Measurements from ENCODE around the gene RPSA.
"Not testable (repeated sequence)": the region's sequence is repeated elsewhere in the genome, so short reads cannot be mapped to it uniquely, and the experiment has no call there.

The RPSA gene

DNA sequence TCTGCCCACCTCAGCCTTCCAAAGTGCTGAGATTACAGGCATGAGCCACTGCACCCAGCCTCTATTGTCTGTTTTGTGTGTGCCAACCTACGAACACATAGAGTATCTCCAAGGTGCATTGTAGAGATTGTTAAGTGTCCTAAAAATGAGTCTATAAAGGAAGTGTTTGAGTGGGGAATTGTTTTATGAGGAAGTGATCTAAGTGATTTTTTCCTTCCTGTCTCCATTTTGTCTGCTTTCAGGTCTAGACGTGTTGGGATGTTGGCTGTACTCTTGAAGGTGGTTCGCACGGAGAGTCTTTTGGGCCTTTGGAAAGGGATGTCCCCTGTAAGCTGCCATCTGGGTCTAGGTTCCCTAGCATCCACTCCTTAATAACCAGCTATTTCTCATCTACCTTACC lies 16.3 kb upstream of the RPSA start:
- DNase-seq = no peak

DNA sequence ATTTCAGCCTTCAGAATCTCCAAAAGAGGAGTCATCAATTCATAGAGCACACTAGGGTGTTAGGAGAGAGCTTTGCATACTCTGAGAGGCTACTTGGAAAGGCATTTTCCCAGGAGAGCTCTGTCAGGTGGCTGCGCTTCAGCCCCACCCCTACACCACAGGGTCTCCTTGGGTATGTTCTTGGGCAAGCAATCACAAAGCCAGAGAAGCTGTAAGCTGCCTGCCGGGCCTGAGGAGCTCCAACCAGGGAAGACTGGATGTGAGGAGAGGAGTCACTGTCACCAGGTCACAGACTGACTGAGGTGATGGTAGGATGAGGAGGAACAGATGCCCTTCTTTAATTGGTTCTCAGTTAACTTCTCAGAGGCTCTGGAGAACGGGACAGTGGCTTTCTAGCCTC lies 9.8 kb upstream of the RPSA start:
- no peak for DNase-seq

DNA sequence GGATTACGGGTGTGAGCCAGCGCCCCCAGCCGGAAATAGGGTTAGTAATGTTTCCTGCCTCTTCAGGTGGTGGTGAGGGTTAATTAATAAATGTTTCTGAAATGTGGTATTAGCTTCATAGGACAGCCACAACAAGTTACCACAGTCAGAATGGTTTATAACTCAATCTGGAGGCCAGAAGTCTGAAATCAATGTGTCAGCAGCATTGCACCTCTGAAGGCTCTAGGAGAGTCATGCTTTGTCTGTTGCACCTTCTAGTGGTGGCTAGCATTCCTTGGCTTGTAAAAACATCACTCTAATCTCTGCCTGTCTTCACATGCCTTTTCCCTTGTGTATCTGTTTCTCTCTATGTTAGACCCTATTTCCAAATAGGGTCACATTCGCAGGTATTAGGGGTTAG lies 7.8 kb upstream of the RPSA start:
- no peak for DNase-seq

DNA sequence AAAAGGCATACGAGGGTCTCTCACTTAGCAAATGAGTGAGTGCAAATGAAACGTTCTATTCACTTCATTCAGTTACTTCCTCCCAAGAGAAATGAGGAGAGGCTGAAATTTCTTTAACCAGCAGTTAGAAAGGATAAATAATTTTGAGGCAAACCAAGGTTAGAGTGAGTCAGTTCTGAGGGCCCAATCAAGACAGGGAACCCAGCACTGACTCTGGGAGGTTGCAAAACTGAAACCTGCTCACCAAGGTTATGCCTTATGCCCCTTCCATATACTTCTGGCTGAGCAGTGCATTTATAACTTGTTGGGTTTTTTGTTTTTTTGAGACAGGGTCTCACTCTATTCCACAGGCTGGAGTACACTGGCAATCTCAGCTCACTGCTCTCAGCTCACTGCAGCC lies 4.5 kb upstream of the RPSA start:
- no peak for DNase-seq

DNA sequence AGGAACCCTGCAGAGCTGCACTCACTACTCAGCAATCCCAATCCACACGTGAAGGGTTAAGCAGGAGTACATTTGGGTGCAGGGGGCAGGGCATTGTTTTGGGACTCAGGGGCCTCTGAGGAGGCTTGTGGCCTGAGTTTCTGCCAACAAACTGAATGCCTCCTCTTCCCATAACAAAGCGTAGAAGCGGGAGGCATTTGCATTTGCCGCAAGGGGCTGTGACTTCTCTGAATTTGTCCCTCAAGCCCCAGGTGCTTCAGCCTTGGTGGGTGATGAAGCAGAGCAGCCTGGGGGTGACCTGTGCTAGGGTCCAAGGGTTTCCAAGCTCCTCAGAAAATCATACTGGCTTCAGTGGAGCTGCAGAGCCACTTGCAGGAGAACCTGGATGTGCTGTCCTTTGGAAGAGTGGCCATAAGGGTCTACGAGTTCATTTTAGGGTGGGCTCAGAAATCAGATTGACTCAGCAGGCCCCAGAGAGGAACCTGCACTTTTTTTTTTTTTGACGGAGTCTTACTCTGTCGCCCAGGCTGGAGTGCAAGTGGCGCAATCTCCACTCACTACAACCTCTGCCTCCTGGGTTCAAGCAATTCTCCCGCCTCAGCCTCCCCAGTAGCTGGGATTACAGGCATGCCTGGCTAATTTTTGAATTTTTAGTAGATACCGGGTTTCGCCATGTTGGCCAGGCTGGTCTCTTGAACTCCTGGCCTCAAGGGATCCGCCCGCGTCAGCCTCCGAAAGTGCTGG lies 1.4 kb upstream of the RPSA start:
- DNase-seq = no peak

DNA sequence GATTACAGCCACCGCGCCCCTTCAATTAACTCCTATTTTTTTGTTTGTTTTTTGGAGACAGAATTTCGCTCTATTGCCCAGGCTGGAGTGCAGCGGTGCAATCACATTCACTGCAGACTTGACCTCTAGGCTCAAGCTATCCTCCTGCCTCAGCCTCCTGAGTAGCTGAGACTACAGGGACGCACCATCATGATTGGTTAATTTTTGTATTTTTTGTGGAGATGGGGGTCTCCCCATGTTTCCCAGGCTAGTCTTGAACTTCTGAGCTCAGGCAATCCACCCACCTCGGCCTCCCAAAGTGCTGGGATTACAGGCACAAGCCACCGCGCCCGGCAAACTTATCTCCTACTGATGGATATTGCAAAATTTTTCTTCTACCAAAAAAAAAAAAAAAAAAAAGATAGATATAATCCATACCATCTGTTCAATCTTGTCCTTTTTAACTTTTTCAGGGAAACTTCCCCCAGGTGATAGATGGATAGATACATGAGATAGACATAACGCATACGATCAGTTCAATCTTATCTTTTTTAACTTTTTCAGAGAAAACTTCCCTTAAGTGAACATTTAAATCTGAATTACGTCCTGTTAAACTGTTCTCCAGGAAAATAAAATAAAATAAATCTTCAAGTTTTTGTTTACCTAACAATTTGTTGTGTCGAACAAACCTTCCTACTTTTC lies 693 bp upstream of the RPSA start:
- DNase-seq = no peak

DNA sequence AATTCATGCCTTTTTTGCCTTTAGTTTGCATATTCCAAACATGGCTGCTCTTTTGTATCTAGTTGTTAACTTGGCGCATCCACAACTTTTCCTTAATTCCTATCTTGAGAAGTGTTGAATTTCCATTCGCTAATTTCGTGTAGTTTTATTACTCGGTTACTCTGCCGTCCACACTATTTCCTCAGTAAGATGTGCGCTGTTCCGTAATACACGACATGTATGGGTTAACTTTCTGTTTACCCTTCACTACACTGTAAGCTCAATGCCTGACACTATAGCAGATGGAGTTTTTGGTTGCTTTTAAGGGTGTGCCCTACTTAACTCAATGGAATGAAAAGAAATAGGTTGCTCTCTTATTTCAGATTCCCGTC lies 724 bp downstream of the RPSA start:
- peak; percentile 16 for DNase-seq

DNA sequence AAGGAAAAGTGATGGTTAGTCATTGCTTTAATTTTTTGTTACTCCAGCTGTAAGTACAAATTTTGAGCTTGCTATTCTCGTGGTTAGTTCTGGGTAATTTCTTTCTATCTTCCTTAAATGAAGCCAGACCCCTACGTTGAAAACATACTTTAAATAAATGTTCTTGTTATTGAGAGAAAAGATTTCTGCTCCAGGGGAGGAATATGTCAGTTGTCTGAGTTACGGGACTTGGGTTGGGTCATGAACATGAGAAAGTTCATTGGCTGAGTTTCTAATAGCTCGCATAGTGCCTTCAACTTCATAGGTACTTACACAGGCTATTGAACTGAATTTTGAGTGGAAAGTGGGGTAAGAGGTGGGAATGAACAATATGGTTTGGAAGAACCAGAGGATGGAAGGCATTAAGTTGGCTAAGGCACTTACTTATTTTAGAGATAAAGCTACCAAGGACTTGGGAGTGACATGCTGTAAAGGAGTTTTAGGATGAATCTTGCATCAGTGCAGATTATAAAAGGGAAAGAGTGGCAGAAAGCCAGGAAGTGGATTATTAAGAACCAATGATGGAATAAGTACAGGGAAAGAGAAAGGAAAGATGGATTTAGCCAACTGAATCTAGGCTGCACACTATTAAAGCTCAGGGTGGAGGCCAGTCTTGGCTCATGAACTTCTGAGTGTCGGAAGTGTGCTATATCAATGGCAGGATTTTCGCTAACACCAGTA lies 1.4 kb downstream of the RPSA start:
- DNase-seq = no peak

DNA sequence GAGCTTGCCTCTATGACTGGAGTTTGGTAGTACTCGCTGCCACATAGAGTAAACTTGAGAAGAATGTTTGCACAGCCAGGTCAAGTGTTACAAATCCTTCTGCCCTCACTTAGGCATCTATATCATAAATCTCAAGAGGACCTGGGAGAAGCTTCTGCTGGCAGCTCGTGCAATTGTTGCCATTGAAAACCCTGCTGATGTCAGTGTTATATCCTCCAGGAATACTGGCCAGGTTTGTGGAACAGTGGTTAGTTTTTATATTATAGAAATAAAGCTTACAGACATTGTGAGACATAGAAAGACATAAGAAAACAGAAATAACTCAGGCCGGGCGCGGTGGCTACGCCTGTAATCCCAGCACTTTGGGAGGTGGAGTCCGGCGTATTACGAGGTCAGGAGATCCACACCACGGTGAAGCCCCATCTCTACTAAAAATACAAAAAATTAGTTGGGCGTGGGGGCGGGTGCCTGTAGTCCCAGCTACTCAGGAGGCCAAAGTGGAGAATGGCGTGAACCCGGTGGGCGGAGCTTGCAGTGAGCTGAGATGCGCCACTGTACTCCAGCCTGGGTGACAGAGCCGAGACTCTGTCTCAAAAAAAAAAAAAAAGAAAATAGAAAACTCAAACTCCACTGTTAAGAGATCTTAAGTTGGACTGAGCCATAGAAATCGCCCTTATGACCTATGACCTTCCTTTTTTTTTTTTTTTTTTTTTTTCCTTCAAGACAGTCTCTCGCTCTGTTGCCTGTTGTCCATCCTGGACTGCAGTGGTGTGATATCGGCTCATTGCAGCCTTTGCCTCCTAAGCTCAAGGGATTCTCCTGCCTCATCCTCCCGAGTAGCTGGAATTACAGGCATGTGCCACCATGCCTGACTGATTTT lies 2.2 kb downstream of the RPSA start:
- no peak for DNase-seq

DNA sequence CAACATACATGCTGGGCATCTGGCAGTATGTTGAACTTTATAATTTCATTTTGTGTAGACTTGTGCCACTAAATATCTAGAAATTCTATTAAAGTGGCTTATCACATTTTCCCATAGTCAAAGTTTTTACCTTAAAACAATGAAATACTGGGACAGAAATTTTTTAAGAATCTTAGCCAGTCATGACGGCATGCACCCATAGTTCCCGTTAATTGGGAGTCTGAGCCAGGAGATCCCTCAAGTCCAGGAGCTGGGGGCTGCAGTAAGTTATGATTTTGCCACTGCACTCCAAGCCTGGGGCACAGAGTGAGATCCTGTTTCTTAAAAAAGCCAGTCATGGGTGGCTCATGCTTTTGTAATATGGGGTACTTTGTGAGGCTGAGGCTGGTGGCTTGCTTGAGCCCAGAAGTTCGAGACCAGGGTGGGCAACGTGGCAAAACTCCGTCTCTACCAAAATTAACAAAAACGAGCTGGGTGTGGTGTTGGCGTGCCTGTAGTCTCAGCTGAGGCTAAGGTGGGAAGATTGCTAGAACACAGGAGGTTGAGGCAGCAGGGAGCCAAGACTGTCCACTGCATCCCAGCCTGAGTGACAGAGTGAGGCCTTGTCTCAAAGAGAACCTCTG lies 3.1 kb downstream of the RPSA start:
- no peak for DNase-seq

DNA sequence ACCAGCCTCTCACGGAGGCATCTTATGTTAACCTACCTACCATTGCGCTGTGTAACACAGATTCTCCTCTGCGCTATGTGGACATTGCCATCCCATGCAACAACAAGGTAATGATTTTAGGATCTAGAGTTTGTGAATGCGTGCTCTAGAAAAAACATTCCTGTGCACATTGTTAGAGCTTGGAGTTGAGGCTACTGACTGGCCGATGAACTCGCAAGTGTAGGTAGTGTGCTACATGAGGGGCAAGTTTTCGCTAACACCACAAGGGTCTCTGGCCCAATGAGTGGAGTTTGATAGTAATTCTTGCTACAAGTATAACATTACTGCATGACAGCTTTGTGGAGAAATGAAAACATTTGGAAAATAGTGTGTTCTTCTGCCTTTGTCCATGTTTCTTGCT lies 4.4 kb downstream of the RPSA start:
- DNase-seq = no peak

DNA sequence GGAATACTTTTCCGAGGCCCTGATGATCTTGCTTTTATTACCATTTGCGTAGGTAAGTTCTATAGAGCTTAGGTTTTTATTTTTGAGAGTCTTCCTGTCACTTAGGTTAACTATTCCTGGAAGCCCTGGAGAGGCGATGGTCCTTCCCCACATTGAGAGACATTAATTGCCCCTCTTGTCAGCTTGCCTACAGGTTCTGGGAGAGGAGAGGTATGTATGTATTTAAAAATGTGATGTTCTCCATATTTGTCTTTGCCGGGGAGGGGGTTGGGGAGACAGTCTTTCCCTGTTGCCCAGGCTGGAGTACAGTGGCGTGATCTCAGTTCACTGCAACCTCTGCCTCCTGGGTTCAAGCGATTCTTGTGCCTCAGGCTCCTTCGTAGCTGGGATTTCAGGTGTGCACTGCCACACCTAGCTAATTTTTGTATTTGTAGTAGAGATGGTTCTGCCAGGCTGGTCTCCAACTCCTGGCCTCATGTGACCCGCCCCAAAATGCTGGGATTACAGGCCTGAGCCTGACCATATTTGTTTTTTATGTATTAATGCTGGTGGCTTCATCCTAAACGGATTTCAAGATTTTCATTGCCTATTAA lies 6.2 kb downstream of the RPSA start:
- DNase-seq = no peak

DNA sequence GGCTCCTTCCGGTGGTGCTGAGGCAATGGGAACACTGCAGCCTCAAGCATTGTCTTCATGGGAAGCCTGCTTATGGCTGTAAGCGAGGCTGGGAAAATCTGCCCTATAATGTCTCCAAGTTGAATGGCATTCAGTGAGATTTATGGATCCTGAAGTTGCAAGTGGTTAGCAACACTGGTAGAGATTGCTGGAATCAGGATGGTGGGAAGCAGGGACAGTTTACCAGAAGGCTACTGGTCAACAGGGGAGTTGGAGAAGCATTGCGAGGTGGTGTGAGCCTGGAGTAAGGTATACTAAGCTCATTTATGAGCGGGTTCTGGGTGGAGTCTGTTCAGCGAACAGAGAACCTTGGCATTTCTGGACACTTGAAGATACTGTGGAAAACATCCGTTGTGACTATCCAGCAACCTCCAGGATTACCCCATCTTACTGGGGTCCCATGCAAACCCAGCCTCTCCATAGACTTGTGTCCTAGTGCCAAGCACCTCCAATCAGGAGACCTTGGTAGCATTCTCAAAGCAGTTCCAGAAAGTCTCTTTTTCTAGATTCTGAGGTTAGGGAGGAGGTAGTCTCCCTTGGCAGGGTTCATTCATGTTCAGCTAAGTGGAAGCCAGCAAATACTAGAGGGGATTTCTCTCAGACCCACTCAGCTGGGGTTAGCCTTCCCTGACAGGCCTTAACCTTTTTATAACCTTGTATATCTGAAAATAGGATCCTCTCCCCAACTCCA lies 7.3 kb downstream of the RPSA start:
- no peak for DNase-seq

DNA sequence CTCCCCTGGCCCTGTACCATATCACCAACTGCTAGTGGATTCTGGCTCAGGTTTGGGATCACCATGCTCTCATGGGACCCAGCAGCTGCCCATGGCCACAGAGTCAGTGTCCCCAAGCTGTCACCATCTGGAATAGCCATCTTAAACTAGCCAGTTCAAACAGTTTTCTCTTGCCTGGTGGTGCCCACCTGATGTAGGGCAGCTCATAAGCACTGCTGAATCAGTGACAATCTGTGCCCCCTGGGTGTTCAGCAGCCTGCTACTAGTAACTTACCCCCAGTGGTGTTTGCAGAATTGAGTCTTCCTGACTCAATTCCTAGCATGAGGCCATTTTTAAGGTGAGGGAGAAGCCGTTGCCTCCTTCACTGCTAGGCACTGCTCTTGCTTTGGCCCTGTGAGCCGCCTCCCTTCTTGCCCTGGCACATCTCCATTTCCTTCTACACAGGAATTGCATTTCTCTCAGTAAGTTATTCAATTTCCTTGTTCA lies 7.9 kb downstream of the RPSA start:
- DNase-seq = no peak

DNA sequence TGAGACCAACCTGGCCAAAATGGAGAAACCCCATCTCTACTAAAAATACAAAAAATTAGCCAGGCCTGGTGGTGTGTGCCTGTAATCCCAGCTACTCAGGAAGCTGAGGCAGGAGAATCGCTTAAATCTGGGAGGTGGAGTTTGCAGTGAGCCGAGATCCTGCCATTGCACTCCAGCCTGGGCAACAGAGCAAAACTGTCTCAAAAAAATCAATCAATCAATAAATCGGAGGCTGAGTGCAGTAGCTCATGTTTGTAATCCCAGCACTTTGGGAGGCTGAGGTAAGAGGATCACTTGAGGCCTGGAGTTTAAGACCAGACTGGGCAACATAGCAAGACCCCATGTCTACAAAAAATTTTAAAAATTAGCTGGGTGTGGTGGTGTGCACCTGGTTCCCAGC lies 8.8 kb downstream of the RPSA start:
- DNase-seq = not testable (repeated sequence)

DNA sequence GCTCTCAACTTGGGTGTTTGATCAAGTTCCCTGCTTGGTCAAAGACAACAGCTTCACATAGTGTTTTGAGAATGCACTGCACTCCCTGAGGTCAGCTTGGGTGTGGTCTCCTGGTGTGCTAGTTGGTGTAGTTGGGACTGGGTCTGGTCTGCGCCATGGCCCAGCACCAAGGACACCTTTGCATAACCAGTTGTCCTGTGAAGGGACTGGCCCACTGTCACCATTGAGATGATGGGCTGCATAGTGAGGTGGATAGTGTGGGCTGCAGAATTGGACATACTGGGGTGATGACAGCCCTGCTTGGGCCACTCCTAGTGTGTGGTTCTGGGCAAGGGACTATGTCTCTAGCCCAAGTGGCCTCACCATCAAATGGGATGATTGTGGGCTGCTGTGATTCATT lies 9.5 kb downstream of the RPSA start:
- no peak for DNase-seq

DNA sequence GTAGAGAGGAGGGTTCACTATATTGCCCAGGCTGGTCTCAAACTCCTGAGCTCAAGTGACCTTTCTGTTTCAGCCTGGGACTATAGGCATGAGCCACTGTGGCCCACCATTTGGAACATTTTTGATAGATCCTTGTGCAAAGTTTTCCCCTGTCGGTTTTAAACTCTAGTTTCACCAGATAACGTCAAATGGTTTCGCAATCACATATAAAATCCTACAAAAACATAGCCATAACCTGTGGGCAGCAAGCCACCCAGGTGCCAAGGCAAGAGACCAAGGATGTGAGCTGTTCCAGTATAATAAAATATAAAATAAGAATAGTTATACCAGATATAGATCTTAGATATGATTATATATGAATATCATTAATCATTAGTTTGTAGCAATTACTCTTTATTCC lies 10.5 kb downstream of the RPSA start:
- not testable (repeated sequence) for DNase-seq

DNA sequence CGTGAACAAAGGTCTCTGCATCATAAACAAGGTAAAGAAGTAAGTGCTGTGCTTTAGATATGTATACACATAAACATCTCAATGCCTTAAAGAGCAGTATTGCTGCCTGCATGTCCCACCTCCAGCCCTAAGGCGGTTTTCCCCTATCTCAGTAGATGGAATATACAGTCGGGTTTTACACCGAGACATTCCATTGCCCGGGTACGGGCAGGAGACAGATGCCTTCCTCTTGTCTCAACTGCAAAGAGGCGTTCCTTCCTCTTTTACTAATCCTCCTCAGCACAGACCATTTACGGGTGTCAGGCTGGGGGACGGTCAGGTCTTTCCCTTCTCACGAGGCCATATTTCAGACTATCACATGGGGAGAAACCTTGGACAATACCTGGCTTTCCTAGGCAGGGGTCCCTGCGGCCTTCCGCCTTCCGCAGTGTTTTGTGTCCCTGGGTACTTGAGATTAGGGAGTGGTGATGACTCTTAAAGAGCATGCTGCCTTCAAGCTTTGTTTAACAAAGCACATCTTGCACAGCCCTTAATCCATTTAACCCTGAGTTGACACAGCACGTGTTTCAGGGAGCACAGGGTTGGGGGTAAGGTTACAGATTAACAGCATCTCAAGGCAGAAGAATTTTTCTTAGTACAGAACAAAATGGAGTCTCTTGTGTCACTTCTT lies 12.2 kb downstream of the RPSA start:
- not testable (repeated sequence) for DNase-seq

DNA sequence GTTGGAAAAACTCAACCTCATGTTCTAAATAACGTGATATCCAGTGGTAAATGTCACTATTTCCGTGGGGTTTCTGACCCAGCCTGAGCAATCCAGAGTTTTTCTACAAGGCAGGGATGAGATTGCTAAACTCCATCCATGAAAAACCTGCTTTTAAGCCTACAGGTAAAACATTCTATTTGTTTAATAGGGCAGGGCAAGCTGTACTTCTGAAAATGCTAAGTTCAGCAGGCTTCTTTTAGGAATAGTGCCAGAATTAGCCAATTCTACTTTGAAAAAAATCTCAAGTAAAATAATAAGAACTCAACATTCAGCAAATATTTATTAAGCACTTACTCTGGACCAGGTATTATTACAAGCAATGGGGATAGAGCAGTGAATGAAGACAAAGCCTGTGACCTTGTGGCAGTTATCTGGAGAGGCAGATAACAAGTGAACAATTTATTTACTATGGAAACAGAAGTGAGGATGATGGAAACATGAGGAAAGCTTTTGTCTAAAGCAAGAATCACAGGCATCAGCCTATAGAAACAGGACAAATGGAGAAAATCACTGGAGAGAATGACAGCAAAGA lies 13.3 kb downstream of the RPSA start:
- DNase-seq = no peak

DNA sequence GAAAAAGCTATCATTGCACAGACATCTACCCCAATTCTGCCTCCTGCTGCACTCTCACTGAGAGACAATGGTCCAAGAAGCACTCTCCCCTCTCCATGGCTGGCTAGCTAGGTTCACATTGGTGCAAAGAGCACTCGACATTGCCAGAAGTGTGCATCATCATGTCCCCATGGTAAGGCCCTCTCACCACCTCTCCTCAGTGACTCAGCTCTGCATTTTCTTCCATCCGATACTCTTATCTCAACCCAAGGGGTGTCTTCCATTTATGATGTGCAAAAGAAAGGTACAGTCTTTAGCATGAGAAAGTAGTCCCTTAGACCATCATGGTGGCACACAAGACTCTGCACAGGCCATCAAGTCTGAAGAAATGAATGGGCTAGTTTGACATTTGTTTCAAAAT lies 14.0 kb downstream of the RPSA start:
- DNase-seq = no peak

Measured in suppressor macrophage treated with lipopolysaccharide for 4 hours (primary cell).